T-cell (primary cell): Measurements from ENCODE around the gene HTR3D. TPM values are rescaled to one million over a fixed set of nuclear protein-coding genes. Genes with fewer than 3 reads are reported as not detected.
"Not testable (repeated sequence)": the region's sequence is repeated elsewhere in the genome, so short reads cannot be mapped to it uniquely, and the experiment has no call there.

Experiments
- ATAC-seq, 4 experiments: fragments of 200-7000 bp in 3 of 4; fragments of 150-1000 bp in 1 of 4; cut with Tn5 transposase; replicated peaks in 1 of 4; 1 replicate in 3 of 4; 2 replicates in 1 of 4; pipeline ENCODE4 v1.10.0; 2021; ENCODE audit warnings: moderate library complexity in 3 of 4, mild to moderate bottlenecking in 2 of 4, moderate number of reproducible peaks in 1 of 4
- CTCF ChIA-PET, 2 donors: fragments of 300-600 bp; sonication (Branson Sonifier 250); formaldehyde crosslinking; loops; one replicate each; lab custom pipeline; 2022; ENCODE audit warnings: antibody characterized with exemption in 2 of 2; lab: Charles Lee
- POLR2A ChIA-PET, 2 donors: fragments of 300-600 bp; sonication (Branson Sonifier 250); formaldehyde crosslinking; loops; one replicate each; lab custom pipeline; 2022; ENCODE audit warnings: antibody characterized with exemption in 2 of 2; lab: Charles Lee
- DNase-seq, 35 experiments: peaks; one replicate each; pipeline versions ENCODE4 v3.0.0 to v3.0.0-alpha.2; 2013 to 2023
- H3K27ac ChIP-seq: one replicate; pipeline ENCODE4 v1.5.1; 2013; ENCODE audit warnings: low read length
- H3K27me3 ChIP-seq, 2 experiments: replicated peaks in 1 of 2; 1 replicate in 1 of 2; 2 replicates in 1 of 2; pipeline versions ENCODE4 v1.6.1 to v1.7.0; 2013; ENCODE audit warnings: low read length in 1 of 2, mixed read lengths in 1 of 2; ENCODE audit not compliant: control insufficient read depth in 2 of 2, insufficient read depth in 2 of 2; ENCODE audit errors: extremely low read depth in 1 of 2
- H3K36me3 ChIP-seq, 2 donors: 1 replicate in 1 of 2; 2 replicates in 1 of 2; pipeline versions ENCODE4 v1.6.1 to v1.7.0; 2013; ENCODE audit warnings: low read length in 1 of 2; ENCODE audit not compliant: control insufficient read depth in 2 of 2, insufficient read depth in 1 of 2; ENCODE audit errors: extremely low read depth in 1 of 2
- H3K4me1 ChIP-seq, 2 experiments: 1 replicate in 1 of 2; 2 replicates in 1 of 2; pipeline versions ENCODE4 v1.6.1 to v1.7.0; 2013; ENCODE audit warnings: low read length in 2 of 2, mixed read lengths in 1 of 2; ENCODE audit not compliant: insufficient read depth in 2 of 2, control insufficient read depth in 1 of 2; ENCODE audit errors: extremely low read depth in 1 of 2
- H3K4me3 ChIP-seq, 2 donors: 1 replicate in 1 of 2; 2 replicates in 1 of 2; pipeline versions ENCODE4 v1.5.1 to v1.7.0; 2013; ENCODE audit warnings: mild to moderate bottlenecking in 2 of 2, low read length in 1 of 2, moderate library complexity in 1 of 2; ENCODE audit not compliant: control insufficient read depth in 1 of 2; ENCODE audit errors: extremely low read depth in 1 of 2
- H3K9me3 ChIP-seq: 2 replicates; pipeline ENCODE4 v1.7.0; 2013
- H3K27ac Mint-ChIP-seq, 2 donors: one replicate each; pipeline ENCODE4 v1.8.0; 2020 to 2021; ENCODE audit warnings: mild to moderate bottlenecking in 2 of 2, mixed read lengths in 2 of 2
- H3K27me3 Mint-ChIP-seq, 2 donors: one replicate each; pipeline ENCODE4 v1.8.0; 2021 to 2022; ENCODE audit warnings: mixed read lengths in 2 of 2
- H3K36me3 Mint-ChIP-seq: one replicate; pipeline ENCODE4 v1.8.0; 2021; ENCODE audit warnings: mixed read lengths
- H3K4me1 Mint-ChIP-seq, 3 donors: one replicate each; pipeline ENCODE4 v1.8.0; 2020 to 2022; ENCODE audit warnings: mixed read lengths in 3 of 3, mild to moderate bottlenecking in 1 of 3
- H3K4me3 Mint-ChIP-seq, 3 donors: one replicate each; pipeline ENCODE4 v1.8.0; 2020 to 2022; ENCODE audit warnings: mild to moderate bottlenecking in 3 of 3, mixed read lengths in 3 of 3, moderate library complexity in 3 of 3
- H3K9me3 Mint-ChIP-seq, 3 donors: one replicate each; pipeline ENCODE4 v1.8.0; 2020 to 2022; ENCODE audit warnings: mixed read lengths in 3 of 3
- WGBS: methylation state at CpG from one replicate; pipeline ENCODE4 v1.1.5; 2013; ENCODE audit warnings: missing lambda C conversion rate; ENCODE audit not compliant: insufficient coverage; 5-methylcytosine and 5-hydroxymethylcytosine counted together
- total RNA-seq, 35 experiments: library from RNA in 6 of 35; stranded (reverse) in 6 of 35; fragments of 120-200 nt in 1 of 35; gene quantifications; one replicate each; pipeline versions ENCODE4 v1.2.1 to v1.2.4 and lab custom pipeline; 2013 to 2026

The HTR3D gene
- total RNA-seq, 5 donors from 2014 or later (not counting 1 experiment from before 2014, with no cell fraction given): not detected

DNA sequence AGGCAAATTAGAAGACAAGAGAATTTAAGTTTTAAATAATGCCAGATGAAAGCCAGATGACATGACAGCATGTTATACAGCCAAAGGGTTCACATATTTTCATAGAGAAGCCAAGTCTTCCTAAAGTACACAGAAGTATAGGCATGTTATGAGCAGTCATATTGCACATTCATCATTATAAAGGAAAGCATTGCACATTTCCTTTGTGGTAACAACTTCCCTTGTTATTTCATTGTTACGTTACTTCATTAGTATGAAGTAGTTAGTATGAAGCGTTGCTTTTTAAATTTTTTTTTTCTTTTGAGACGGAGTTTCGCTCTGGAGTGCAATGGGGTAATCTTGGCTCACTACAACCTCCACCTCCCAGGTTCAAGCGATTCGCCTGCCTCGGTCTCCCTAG, 9.2 kb upstream of the HTR3D start:
- no peak overlapping the region for H3K27ac ChIP-seq
- H3K4me3 ChIP-seq: no peak overlapping the region
- no CpG with 5 or more reads among the region's 7 CpGs for WGBS
- H3K4me1 ChIP-seq: peaks cover 0 to 5% of the 10 kb centered on the region in 2 experiments
- H3K27ac Mint-ChIP-seq: no peak overlapping the region
- no peaks in the 10 kb centered on the region for H3K9me3 ChIP-seq
- H3K36me3 Mint-ChIP-seq: no peaks in the 10 kb centered on the region
- ChIA-PET POLR2A (no interaction called here), CTCF (interaction anchor here in 1 of 2 donors (0.5 kb wide), 1 partner anchor 761 kb away, joined by 3 read pairs; no protein-coding TSS in a partner anchor)
- no peak for DNase-seq
- peaks cover 0 to 14% of the 10 kb centered on the region in 2 experiments for H3K27me3 ChIP-seq
- ATAC-seq: no peak
- H3K4me1 Mint-ChIP-seq: peaks cover 10 to 14% (median 12%) of the 10 kb centered on the region in 3 donors
- no peak overlapping the region for H3K4me3 Mint-ChIP-seq
- no peaks in the 10 kb centered on the region for H3K9me3 Mint-ChIP-seq
- no peaks in the 10 kb centered on the region for H3K36me3 ChIP-seq
- H3K27me3 Mint-ChIP-seq: peaks cover 12 to 22% of the 10 kb centered on the region in 2 donors

DNA sequence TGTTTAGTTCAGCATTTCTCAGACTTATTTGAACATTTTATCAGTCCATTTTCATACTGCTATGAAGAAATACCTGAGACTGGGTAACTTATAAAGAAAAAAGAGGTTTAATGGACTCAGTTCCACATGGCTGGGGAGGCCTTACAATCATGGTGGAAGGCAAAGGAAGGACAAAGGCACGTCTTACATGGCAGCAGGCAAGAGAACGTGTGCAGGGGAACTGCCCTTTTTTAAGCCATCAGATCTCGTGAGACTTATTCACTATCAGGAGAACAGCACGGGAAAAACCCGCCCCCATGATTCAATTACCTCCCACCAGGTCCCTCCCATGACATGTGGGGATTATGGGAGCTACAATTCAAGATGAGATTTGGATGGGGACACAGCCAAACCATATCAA, 6.3 kb upstream of the HTR3D start:
- no CpG with 5 or more reads among the region's 5 CpGs for WGBS
- H3K27ac ChIP-seq, H3K36me3 ChIP-seq, CTCF ChIA-PET, H3K9me3 ChIP-seq, H3K4me1 Mint-ChIP-seq, H3K4me3 Mint-ChIP-seq, H3K36me3 Mint-ChIP-seq, H3K27ac Mint-ChIP-seq, POLR2A ChIA-PET, DNase-seq, H3K4me1 ChIP-seq, H3K9me3 Mint-ChIP-seq, H3K4me3 ChIP-seq, ATAC-seq: not testable (repeated sequence)
- peaks cover 0 to 11% of the 10 kb centered on the region in 2 experiments for H3K27me3 ChIP-seq
- H3K27me3 Mint-ChIP-seq: peaks cover 14 to 21% of the 10 kb centered on the region in 2 donors

DNA sequence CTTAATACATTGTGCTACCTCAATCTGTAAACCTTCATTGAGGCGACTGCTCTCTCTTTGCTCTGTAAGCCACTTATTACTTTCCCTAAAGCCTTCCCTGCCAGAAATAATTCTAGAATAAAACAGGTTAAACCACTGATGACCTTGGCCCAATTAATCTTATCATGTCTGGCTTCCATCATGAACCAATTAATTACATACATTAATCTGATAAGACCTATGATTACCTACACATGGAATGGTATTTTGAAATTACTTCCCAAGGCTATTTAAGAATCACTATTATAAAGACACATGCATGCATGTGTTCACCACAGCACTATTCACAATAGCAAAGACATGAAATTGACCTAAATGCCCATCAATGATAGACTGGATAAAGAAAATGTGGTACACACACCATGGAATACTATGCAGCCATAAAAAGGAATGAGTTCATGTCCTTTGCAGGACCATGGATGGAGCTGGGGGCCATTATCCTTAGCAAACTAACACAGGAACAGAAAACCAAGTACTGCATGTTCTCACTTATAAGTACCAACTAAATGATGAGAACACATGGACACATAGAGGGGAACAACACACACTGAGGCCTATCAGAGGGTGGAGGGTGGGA, 3.2 kb upstream of the HTR3D start:
- POLR2A ChIA-PET, H3K4me1 Mint-ChIP-seq: not testable (repeated sequence)
- 80% methylated on average over 1 of the region's 1 CpG for WGBS

DNA sequence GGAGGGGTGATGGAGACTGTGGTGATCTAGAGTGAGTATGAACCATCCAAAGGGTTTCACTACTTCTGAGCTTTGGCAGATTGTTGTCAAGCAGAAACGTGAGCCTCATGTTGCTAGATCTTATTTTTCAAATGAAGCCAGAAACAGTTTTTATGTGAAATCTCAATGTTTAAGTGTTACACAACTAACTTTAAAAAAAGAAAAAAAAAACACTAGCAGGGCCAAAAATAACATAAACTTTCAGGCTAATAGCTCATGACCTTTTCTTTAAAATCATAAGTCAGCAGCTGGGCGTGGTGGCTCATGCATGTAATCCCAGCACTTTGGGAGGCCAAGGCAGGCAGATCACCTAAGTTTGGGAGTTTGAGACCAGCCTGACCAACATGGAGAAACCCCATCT, 2.1 kb upstream of the HTR3D start:
- H3K9me3 Mint-ChIP-seq: no peaks in the 10 kb centered on the region
- Histone ChIP-seq H3K4me1 (no peaks in the 10 kb centered on the region), H3K36me3 (no peaks in the 10 kb centered on the region), H3K27ac (no peak overlapping the region), H3K9me3 (no peaks in the 10 kb centered on the region), H3K27me3 (peaks cover 0 to 8% of the 10 kb centered on the region in 2 experiments), H3K4me3 (no peak overlapping the region)
- H3K27ac Mint-ChIP-seq: no peak overlapping the region
- ATAC-seq (no peak), DNase-seq (no peak)
- H3K27me3 Mint-ChIP-seq: peaks cover 7 to 14% of the 10 kb centered on the region in 2 donors
- no peak overlapping the region for H3K4me3 Mint-ChIP-seq
- 82% methylated on average over 2 of the region's 2 CpGs for WGBS
- H3K4me1 Mint-ChIP-seq: no peaks in the 10 kb centered on the region
- POLR2A ChIA-PET: no interaction called here
- H3K36me3 Mint-ChIP-seq: no peaks in the 10 kb centered on the region
- CTCF ChIA-PET: interaction anchor here in 1 of 2 donors (0.7 kb wide), 1 partner anchor 40 kb away, joined by 3 read pairs; no protein-coding TSS in a partner anchor

More for the DNA sequence above, 3.2 kb upstream of the HTR3D start:
- H3K9me3 ChIP-seq, H3K27me3 ChIP-seq, ATAC-seq, H3K4me3 Mint-ChIP-seq, H3K9me3 Mint-ChIP-seq, H3K36me3 Mint-ChIP-seq, CTCF ChIA-PET, H3K27ac ChIP-seq, H3K4me3 ChIP-seq, H3K36me3 ChIP-seq, H3K27ac Mint-ChIP-seq, DNase-seq, H3K4me1 ChIP-seq: not testable (repeated sequence)
- H3K27me3 Mint-ChIP-seq: peaks cover 11 to 12% of the 10 kb centered on the region in 2 donors

DNA sequence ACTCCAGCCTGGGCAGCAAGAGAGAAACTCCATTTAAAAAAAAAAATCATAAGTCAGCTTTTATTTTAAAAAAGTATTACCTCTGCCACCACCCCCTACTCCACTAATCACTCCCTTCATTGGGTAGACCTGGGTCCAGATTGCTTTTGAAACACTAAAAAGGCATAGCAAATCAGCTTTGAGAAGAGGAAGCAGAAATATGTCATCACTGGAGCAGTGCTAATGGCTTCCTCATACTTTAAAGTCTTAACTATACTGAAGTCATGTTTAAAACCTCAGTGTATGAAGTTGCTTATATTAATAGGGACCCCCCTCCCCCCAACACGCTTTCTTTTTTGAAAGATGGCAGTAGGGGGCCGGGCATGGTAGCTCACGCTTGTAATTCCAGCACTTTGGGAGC, 1.0 kb upstream of the HTR3D start:
- no peak overlapping the region for H3K4me3 ChIP-seq
- POLR2A ChIA-PET: no interaction called here
- no peaks in the 10 kb centered on the region for H3K4me1 Mint-ChIP-seq
- CTCF ChIA-PET: no interaction called here
- no peaks in the 10 kb centered on the region for H3K36me3 ChIP-seq
- peaks cover 7 to 14% of the 10 kb centered on the region in 2 donors for H3K27me3 Mint-ChIP-seq
- no peak overlapping the region for H3K27ac ChIP-seq
- H3K9me3 Mint-ChIP-seq: no peaks in the 10 kb centered on the region
- H3K36me3 Mint-ChIP-seq: no peaks in the 10 kb centered on the region
- peaks cover 0 to 8% of the 10 kb centered on the region in 2 experiments for H3K27me3 ChIP-seq
- no peak overlapping the region for H3K27ac Mint-ChIP-seq
- WGBS: no CpG with 5 or more reads among the region's 3 CpGs
- no peak for ATAC-seq
- no peaks in the 10 kb centered on the region for H3K4me1 ChIP-seq
- H3K4me3 Mint-ChIP-seq: no peak overlapping the region
- no peak for DNase-seq
- H3K9me3 ChIP-seq: no peaks in the 10 kb centered on the region

DNA sequence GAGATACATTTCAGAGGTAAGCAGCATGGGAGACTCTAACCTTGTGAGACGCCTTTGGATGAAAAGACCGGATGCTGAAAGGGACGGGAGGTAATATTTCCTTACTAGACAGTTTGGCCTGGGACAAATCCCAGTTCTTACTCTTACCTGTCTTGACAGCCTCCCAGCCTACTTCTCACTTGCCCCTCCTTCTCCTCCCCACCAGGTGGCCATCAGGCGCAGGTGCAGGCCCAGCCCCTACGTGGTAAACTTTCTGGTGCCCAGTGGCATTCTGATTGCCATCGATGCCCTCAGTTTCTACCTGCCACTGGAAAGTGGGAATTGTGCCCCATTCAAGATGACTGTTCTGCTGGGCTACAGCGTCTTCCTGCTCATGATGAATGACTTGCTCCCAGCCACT, 6.3 kb downstream of the HTR3D start:
- no peak overlapping the region for H3K4me3 Mint-ChIP-seq
- Histone ChIP-seq H3K27ac (no peak overlapping the region), H3K9me3 (no peaks in the 10 kb centered on the region), H3K36me3 (no peaks in the 10 kb centered on the region), H3K27me3 (peaks cover 0 to under 1% of the 10 kb centered on the region in 2 experiments), H3K4me3 (no peak overlapping the region), H3K4me1 (no peaks in the 10 kb centered on the region)
- H3K27me3 Mint-ChIP-seq: peaks cover 0 to 3% of the 10 kb centered on the region in 2 donors
- WGBS: 55% methylated on average over 4 of the region's 7 CpGs
- no peak for ATAC-seq
- ChIA-PET POLR2A (no interaction called here), CTCF (no interaction called here)
- no peak overlapping the region for H3K27ac Mint-ChIP-seq
- H3K36me3 Mint-ChIP-seq: no peaks in the 10 kb centered on the region
- no peaks in the 10 kb centered on the region for H3K4me1 Mint-ChIP-seq
- no peak for DNase-seq
- no peaks in the 10 kb centered on the region for H3K9me3 Mint-ChIP-seq
